Non-pigmented ciliary epithelial cell (primary cell): ENCODE results near the gene DIP2C.
A peak's percentile ranks its signal among the peaks of the same experiment; 100 is the strongest.
"Not testable (repeated sequence)": the region's sequence is repeated elsewhere in the genome, so short reads cannot be mapped to it uniquely, and the experiment has no call there.

Source experiments
- DNase-seq: peaks from one replicate; pipeline ENCODE4 v3.0.0-alpha.2; 2010; ENCODE audit warnings: low read depth

DIP2C gene

DNA sequence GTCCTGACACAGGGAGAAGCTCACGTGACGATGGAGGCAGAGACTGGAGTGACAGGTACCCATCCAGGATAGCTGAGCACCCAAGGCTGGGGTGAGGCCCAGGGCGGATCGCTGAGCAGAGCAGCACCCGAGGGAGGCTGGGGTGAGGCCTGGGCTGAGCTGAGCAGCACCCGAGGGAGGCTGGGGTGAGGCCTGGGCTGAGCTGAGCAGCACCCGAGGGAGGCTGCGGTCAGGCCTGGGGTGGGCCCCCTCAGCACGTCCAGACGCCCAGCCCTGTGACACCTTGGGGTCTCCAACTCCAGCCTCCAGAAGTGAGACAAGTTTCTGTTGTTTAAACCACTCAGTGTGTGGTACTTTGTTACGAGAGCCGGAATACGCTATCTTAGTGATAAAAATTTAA, 318.0 kb downstream of the DIP2C start:
- DNase-seq: no peak

DNA sequence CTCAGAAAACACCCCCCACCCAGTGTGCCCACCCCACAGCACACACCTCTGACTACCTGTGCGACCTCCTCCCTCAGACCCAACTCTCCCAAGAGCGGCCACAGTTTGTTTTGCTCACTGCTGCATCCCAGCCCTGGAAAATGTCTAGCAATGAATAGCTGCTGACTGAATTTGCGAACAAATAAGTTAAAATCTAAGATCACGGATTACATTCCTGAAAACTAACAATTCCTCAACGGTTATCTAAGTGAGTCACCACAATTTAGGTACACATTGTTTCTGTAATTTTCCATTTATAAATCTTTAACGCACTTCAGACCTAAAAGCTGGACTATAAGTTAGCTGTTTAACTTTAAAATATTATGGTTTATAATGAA, 319.0 kb downstream of the DIP2C start:
- DNase-seq: peak; percentile 23

DNA sequence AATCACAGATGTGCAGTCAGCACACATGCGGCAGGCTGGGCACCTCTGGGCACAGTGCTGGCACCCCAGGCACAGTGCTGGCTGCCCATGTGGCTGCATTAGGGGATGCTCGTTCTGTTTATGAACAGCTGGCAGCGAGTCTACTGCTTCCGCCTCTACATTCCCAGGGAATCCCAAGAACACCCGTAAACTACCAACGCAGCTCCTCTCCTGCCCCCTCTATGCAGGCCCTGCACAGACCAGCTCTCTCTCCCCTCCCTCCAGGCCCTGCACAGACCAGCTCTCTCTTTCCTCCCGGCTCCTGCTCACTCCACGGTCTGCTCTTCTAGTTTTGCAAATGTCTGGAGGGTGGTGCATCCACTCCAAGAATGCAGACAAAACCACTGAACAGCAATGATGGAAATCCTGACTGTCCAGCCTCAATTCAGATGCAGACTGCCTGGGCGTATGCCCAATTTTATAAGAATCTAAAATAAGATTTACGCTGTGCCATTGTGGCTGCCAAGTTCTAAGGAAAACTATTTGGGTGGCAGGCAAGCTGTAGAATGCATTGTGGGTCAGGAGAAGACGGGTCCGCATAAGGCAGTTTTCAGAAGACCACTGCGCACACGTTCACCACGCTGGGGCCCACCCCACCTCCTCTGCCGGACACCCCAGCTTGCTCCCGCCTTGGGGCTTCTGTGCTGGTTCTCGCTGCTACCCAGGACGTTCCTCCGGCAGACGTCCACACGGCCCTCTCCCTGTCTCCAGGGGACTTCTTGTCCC, 319.6 kb downstream of the DIP2C start:
- DNase-seq: peak; percentile 52

DNA sequence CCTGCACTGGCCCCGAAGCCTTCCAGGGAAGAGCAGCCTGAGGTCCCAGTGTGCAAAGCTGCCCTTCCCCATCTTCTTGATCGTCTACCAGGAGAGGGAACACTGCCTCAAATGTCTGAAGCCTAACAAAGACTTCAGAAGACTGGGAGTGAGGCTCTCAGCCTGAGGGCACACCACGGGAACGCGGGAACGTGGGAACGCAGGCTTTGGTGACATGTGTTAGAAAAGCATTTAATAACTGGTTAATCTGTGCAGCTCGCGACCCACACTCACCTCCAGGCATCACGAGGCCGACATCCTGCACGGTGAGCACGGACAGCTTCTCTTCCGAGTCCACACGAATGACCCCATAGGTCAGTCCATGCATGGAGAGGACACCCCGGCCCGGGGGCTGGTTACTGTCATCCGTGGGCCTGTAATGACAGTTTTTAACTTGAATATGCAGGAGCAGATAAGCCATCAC, 320.2 kb downstream of the DIP2C start:
- DNase-seq: no peak

DNA sequence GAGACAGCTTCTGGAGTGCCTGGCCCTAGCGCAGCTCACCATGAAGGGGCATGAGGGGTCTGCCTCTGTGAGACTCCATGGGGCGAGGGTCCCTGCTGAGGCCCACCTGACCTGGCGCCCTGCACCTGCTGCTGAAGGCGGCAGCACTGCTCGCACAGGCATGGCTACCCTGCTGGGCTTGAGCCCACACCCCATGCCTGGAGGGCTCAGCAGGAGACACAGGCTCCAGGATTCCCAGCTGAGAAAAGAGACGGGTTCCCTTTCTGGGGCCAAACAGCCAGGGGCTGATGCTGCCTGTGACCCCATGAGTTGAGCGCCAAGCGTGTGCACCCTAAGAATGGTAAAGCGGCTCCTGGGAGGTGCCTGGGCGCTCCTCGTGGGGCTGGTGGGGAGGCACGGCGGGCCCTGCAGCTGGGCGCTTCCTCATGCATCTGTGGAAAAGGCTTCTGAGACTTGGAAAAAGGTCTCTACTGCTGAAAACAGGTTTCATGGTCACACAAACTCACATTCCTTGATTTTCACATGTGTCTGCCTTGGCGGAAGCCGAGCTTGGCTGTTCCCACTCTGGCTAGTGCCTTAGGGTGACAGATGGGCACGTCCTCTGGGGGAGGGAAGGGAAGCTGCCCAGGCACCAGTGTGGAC, 320.8 kb downstream of the DIP2C start:
- no peak for DNase-seq

DNA sequence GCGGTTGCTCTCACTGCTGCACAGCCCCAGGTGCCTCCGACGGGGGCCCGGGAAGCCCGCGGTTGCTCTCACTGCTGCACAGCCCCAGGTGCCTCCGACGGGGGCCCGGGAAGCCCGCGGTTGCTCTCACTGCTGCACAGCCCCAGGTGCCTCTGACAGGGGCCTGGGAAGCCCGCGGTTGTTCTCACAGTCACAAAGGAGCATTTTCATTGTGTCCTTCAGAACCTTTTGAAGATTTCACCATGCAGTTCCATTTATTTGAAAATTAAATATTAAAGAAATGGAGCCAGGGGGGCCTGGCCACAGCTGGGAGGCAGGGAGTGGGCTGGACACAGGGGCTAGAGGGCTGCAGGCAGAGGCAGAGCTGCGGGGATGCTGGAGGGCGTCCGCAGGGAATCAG, 321.4 kb downstream of the DIP2C start:
- DNase-seq: not testable (repeated sequence)

DNA sequence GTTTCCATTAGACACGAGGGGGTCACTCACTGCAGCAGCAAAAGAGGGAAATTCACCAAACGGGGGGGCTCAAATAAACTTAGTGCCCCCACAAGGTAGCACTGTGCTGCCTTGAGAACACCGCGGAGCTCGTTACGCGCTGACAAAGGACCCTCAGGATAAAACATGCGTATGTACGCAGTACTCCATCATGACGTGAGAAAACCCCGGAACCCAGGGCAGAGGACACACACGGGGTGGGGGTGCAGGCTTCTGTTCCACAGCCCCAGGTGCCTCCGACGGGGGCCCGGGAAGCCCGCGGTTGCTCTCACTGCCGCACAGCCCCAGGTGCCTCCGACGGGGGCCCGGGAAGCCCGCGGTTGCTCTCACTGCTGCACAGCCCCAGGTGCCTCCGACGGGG, 321.8 kb downstream of the DIP2C start:
- DNase-seq: no peak

DNA sequence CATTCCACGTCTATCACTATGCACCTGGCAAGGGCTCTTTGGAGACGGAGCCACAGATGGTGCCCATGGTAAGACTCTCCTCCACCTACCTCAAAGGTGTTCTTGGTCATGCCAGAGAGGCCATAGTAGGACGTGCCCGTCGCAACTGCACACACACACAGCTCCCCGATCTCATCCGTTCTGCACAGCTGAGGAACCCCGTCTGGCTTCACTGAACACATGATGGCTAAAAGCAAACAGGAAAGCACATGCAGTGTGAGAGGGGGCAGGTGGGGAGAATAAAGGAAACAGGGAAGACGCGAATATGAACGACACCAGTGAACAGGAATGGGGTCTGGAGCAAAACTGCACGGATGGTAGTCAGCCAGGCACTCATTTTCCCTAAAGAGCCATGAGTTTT, 323.3 kb downstream of the DIP2C start:
- no peak for DNase-seq

DNA sequence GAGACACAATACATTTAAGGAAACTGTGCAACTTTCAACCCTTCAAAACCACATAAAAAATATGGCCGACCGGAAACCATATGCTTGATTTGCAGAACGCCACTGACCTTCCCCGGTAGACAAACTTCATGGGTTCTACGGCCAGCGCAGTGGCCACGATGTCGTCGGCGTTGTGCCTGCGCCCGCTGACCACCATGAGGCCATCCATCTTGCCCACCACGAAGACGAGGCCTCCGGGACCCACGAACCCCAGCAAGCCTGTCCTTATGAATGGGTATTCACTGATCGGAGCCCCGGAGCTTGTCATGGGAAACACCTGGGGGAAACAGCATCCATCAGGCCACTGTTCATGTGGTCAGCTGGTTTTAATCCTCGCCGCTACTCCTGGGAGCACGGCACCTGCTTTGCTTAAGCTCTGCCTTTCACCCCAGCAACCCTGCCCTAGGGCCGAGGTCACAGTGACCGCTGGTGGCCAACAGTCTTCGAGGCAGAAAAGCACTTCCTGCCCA, 325.1 kb downstream of the DIP2C start:
- no peak for DNase-seq

DNA sequence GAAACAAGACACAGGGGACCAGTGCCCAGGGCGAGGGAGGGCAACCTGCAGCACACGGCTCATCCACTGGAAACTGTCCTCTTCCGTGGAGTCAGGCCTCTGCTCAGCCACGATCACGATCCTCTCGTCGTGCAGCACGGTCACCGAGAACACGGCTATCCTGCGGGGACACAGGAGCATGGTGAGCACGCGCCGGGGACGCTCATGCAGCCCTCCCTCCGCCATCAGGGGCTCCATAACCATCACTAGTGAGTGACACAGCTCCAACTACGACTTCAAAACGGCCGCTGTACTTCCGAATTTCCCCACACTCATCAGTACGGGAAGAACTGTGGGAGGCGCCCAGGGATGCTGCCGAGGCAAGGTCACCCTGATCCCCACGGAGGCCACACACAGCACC, 326.3 kb downstream of the DIP2C start:
- no peak for DNase-seq

DNA sequence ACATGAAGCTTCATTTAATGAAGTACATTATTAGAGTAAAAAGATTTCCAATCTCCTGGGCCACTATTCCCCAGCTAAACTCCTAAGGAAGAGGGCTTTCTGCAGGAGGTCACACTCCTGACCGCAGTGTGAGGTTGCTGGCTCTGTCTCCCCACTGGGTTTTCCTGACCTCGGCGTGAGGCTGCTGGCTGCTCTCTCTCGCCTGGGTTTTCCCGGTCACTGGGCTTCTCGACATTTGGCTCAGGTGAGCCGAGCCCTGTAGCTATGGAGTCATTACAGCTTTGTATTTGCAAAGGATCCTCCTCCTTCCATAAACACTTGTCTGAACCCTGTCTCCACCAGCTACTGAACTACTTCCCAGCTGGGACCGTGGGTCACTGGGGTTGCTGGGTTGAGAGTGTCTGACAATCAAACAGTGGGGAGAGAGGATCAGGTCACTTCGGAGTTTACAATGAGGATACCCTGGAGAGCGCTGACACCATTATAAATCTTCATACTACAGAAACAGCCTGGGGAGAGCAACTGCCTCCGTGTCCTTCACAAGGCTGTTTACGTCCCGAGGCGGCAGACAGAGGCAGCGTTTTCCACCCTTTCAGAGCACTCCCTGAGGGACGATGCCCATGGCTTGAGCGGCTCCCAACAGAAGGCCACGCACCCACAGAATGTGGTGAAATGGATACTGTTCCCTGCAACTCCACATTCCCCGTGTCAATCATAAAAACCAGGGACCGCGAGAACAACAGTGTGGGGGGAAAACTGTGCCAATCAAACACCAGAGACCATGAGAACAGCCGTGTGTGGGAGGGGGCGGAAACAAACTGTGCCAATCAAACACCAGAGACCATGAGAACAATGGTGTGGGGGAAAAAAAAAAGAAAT, 328.0 kb downstream of the DIP2C start:
- DNase-seq: no peak

DNA sequence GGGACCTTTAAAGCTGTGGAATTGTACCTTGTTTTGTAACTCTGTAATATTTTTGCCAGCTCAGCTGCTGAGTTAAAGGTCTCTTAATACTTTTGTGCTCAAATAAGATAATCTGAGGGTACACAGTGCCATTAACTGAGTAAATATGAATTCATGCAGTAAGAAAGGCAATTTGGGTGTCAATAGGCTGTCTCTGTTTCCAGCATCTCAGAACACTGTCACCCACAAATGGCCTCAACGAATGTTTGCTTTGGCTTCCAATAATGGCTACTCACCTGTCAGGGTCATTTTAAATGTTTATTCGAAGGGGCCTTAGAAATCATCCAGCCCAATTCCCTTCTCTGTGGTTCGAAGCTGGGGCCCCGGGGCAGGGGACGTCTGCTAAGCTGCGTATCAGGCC, 328.8 kb downstream of the DIP2C start:
- no peak for DNase-seq

DNA sequence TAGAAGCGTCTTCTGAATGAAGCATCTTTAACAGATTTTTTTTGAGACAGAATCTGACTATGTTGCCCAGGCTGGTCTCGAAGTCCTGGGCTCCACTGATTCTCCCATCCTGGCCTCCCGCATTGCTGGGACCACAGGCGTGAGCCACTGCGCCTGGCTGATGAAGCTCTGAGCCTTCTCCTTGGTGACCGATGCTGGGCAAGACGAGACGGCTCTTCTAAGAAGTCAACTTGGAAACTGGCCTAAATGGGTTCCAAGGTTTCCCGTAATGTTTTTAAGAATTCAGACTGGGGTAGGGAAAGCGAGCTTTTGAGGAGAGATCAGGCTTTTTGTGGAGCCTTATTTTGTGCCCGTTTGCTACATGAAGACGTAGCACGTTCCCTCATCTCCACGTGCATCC, 329.7 kb downstream of the DIP2C start:
- DNase-seq: no peak

DNA sequence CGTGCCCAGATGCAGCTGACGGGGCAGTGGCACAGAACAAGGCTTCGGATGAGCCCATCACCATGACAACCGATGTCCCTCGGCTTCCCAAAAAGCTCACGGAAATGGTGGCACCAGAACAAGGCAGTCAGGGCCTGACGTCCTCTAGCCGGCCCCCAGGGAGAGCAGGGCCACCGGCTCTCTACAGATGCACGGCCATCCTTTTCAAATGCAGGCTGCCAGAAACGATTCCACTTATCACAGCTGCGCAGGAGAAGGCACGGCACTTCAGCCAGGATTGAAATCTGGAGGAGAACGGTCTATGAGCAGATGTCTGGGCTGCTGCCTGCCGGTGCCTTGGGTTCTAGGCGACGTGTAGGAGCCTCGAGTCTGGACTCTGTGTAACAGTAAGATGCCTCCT, 330.4 kb downstream of the DIP2C start:
- no peak for DNase-seq

DNA sequence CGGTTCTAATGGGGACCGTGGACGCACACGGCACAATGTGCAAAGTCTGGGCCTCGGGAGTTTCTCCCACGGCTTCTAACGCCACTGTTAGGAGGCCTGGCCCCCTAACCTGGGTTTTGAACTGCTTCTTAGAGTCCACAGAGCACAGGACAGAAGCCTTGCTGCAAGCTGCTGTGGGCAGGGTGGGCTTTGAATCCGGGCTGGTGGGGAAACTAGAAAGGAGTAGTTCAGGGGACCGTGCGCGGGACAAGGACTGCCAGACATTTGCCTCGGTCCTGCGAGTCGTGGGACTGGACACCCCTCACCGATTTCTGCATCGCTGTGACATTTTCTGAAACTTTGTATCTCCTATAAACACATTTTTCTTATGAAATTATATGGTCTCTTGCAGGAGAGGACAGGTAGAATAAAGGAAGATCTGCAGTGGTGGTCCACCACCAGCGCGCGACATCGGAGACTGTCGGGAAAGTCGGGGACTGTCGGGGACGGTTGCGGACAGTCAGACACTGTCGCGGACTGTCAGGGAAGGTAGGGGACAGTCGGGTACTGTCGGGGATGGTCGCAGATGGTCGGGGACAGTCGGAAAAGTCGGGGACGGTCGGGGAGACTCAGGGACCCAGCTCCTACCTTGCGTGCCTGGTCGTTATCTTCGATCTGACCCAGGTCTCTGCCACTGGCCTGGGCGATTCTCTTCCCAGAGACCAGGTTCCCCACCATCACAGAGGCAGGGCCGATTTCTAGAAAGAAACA, 332.1 kb downstream of the DIP2C start:
- no peak for DNase-seq

DNA sequence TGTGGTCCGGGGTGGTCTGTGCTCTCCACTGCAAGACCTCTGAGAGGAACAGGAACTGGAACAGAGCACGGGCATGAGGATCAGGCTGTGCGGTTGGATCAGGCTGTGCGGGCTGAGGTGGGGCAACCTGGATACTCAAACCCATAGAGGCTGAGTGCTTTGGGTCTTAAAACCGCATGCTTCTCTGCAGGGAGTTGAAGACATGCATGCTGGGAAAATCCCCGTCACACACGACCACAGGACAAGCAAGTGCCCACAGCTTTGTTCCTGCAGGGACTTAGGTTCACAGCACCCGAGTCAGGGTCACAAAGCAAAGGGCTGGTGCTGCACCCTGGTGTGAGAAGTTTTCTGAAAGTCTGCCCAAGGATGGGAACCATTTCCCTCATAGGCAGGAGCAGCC, 333.0 kb downstream of the DIP2C start:
- DNase-seq: no peak

DNA sequence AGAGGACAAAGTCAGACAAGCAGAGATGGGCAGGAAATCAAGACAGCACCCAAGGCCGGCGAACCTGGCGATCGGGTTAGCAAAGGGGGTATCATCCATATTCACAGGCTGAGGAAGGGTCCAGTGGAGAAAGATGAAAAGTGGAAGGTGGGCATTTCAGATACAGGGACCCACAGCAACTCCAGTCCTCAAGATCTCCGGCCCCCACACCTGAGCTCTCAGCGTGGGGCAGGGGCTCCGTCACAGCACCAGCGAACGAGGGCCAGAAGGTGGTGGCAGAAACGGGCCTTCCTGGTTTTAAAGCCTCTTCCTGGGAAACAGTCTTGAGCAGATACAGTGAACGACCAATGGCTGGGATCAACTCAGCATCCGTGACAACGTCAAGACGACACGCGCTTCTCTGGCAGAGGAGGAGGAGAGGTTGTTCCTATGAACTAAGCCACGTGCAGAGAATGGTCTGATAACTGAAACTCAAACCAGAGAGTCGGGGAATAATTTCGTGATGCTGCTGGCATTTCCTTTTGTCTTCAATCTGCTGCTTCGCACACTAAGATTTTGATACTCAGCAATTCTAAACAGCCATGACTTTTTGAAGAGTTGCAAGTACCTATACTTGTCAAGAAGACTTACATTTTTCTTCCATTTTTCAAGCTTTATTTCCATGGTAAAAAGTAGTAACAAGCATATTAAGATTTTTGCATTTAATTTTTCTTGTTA, 334.4 kb downstream of the DIP2C start:
- no peak for DNase-seq

DNA sequence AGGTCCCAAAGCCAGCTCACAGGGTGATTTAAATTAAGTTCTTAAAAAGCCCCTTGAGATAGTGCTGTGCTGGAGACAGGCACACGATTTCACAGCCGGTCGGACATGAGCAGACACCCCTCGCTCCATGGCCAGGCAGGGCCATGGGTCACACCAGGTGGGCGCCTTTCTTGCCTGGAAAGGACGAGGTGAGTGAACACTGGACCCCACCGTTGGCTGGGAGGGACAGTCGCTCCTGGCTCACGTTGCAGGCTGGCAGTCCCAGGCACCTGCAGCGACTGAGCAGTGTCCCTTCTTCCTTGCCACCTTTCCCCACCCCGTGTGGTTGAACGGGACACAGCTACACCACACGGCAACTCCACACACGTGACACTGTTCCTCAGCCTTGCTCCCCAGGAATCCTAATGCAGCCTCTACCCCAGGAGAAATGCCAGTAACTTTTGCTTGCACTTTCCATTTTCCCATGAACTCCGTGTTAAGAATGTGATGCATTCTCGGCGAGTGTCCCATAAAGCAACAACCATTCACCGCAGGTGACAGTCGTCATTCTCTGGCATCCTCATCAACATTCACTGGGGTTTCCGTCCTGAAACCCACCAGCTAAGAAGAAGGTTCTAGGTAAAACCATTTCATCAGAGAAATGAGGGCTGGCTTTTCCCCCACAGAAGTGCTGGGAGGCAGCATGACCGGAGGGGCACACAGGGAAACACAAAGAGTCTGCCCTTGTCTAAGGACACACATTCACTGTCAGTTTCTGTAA, 336.8 kb downstream of the DIP2C start:
- no peak for DNase-seq

DNA sequence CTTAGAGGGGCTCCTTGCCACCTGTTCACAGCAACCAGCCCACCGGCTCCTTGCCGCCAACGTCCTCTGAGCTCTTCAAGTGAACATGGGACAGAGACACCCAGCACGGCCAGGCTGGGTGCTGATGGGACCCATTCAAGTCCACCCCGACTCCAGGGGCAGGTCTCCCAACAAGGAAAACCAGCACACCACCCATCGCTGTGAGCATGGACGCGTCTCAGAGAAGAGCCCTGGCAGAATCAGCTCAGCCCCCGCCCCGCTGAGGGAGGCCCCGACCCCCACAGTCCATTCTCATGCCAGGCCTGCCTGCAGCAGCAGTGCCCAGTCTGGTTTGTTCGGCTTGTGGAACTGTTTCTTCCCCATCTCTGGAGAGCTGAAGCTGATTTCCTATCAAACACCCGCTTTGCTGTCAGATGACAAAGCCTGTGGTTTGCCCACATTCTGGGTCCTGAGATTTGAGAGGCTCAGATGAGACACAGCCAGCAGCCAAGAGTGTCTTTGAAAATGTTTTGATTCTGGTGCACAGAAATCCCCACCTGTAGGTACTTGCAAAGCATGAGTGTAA, 337.6 kb downstream of the DIP2C start:
- no peak for DNase-seq

DNA sequence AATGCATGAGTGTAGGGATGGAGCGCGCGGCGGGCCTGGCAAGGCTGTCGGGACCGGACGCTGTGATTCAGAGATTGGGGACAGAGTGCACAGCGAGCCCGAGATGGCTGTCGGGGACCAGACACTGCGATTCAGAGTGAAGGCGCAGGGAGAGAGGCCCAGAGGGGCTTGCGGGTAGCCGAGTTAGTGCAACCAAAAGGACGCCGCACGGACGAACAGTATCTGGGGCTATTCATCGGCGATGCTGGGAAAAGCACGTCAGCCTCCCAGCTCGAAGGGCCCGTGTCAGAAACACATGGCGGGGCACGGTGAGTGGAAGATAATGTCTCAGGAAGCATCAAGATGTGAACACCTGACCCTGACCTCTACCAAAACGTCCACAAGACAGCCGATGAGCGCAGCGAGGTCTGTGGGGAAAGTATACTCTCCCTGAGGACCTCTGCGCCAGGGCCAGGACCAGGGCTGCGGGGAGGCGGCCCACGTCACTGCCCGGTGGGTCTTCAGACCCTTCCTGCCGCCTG, 338.4 kb downstream of the DIP2C start:
- DNase-seq: no peak
